IPS-15b (cell line): ENCODE measurements around the gene IL1R1.

ENCODE experiments used
- H3K27me3 ChIP-seq: one replicate; pipeline ENCODE4 v1.6.1; 2013; ENCODE audit warnings: low read length; ENCODE audit not compliant: control insufficient read depth, insufficient read depth
- H3K36me3 ChIP-seq: one replicate; pipeline ENCODE4 v1.6.1; 2013; ENCODE audit warnings: low read length; ENCODE audit not compliant: control insufficient read depth, insufficient read depth
- H3K4me1 ChIP-seq: one replicate; pipeline ENCODE4 v1.6.1; 2013; ENCODE audit warnings: mild to moderate bottlenecking, low read length; ENCODE audit not compliant: control insufficient read depth, insufficient read depth
- H3K4me3 ChIP-seq: one replicate; pipeline ENCODE4 v1.5.1; 2013; ENCODE audit warnings: low read depth, low read length
- H3K9ac ChIP-seq: one replicate; pipeline ENCODE4 v1.6.1; 2013; ENCODE audit warnings: low read depth, mild to moderate bottlenecking, low read length
- H3K9me3 ChIP-seq: one replicate; pipeline ENCODE4 v1.6.1; 2013; ENCODE audit warnings: mild to moderate bottlenecking, low read length; ENCODE audit not compliant: control insufficient read depth, insufficient read depth

The IL1R1 gene

GRCh38 chr2:102206666-102207341, 64.3 kb downstream of the IL1R1 start:
- H3K4me3 ChIP-seq = no peak overlapping the region
- H3K9me3 ChIP-seq = no peaks in the 10 kb centered on the region
- H3K9ac ChIP-seq = no peak overlapping the region
- no peaks in the 10 kb centered on the region for H3K4me1 ChIP-seq
- H3K27me3 ChIP-seq = no peaks in the 10 kb centered on the region
- no peaks in the 10 kb centered on the region for H3K36me3 ChIP-seq

GRCh38 chr2:102208774-102209173, 66.2 kb downstream of the IL1R1 start:
- H3K36me3 ChIP-seq = no peaks in the 10 kb centered on the region
- no peak overlapping the region for H3K9ac ChIP-seq
- H3K4me3 ChIP-seq = no peak overlapping the region
- H3K4me1 ChIP-seq = no peaks in the 10 kb centered on the region
- H3K9me3 ChIP-seq = no peaks in the 10 kb centered on the region
- H3K27me3 ChIP-seq = no peaks in the 10 kb centered on the region

- H3K36me3 ChIP-seq = no peaks in the 10 kb centered on the region
- no peak overlapping the region for H3K9ac ChIP-seq
Observed at GRCh38 chr2:102209474-102209873, 66.9 kb downstream of the IL1R1 start.

GRCh38 chr2:102217032-102217431, 74.5 kb downstream of the IL1R1 start:
- H3K9me3 ChIP-seq = peaks cover 4% of the 10 kb centered on the region

More at GRCh38 chr2:102209474-102209873, 66.9 kb downstream of the IL1R1 start:
- H3K27me3 ChIP-seq = no peaks in the 10 kb centered on the region
- no peak overlapping the region for H3K4me3 ChIP-seq
- no peaks in the 10 kb centered on the region for H3K9me3 ChIP-seq
- H3K4me1 ChIP-seq = no peaks in the 10 kb centered on the region

GRCh38 chr2:102224824-102225739, 82.5 kb downstream of the IL1R1 start:
- Histone ChIP-seq H3K9me3 (no peaks in the 10 kb centered on the region), H3K4me3 (no peak overlapping the region), H3K36me3 (no peaks in the 10 kb centered on the region), H3K9ac (no peak overlapping the region), H3K27me3 (no peaks in the 10 kb centered on the region), H3K4me1 (peaks cover 5% of the 10 kb centered on the region)

More at GRCh38 chr2:102217032-102217431, 74.5 kb downstream of the IL1R1 start:
- Histone ChIP-seq H3K4me1 (no peaks in the 10 kb centered on the region), H3K9ac (no peak overlapping the region), H3K4me3 (no peak overlapping the region), H3K27me3 (no peaks in the 10 kb centered on the region), H3K36me3 (no peaks in the 10 kb centered on the region)

- H3K4me3 ChIP-seq = no peak overlapping the region
- H3K9ac ChIP-seq = no peak overlapping the region
- no peaks in the 10 kb centered on the region for H3K27me3 ChIP-seq
- no peaks in the 10 kb centered on the region for H3K9me3 ChIP-seq
- peaks cover 5% of the 10 kb centered on the region for H3K4me1 ChIP-seq
- H3K36me3 ChIP-seq = no peaks in the 10 kb centered on the region
Observed at GRCh38 chr2:102226171-102226570, 83.6 kb downstream of the IL1R1 start.

GRCh38 chr2:102226612-102227391, 84.3 kb downstream of the IL1R1 start:
- no peaks in the 10 kb centered on the region for H3K9me3 ChIP-seq
- no peaks in the 10 kb centered on the region for H3K27me3 ChIP-seq
- peaks cover 5% of the 10 kb centered on the region for H3K4me1 ChIP-seq
- H3K9ac ChIP-seq = no peak overlapping the region
- no peaks in the 10 kb centered on the region for H3K36me3 ChIP-seq
- no peak overlapping the region for H3K4me3 ChIP-seq

- no peaks in the 10 kb centered on the region for H3K27me3 ChIP-seq
- H3K9me3 ChIP-seq = no peaks in the 10 kb centered on the region
- H3K36me3 ChIP-seq = no peaks in the 10 kb centered on the region
- H3K4me3 ChIP-seq = no peak overlapping the region
- no peak overlapping the region for H3K9ac ChIP-seq
- peaks cover 5% of the 10 kb centered on the region for H3K4me1 ChIP-seq
Observed at GRCh38 chr2:102229141-102229769, 86.7 kb downstream of the IL1R1 start.
